BJ (cell line): ENCODE measurements around the gene SLC9A8. TPM values are rescaled to one million over a fixed set of nuclear protein-coding genes. Genes with fewer than 3 reads are reported as not detected.

Experiments used
- CTCF ChIA-PET: fragments of 350-600 bp; formaldehyde crosslinking; extraction: SDS; loops from one replicate; lab custom pipeline; 2021; ENCODE audit warnings: antibody characterized with exemption, inconsistent platforms; lab: Yijun Ruan, JAX
- POLR2A ChIA-PET: fragments of 300-600 bp; sonication (Branson Sonifier 250); formaldehyde crosslinking; extraction: SDS; loops from one replicate; lab custom pipeline; 2021; ENCODE audit warnings: antibody characterized with exemption; lab: Charles Lee
- DNase-seq: peaks from one replicate; pipeline ENCODE4 v3.0.0-alpha.2; 2011; ENCODE audit warnings: low read depth
- H3K27me3 ChIP-seq: 2 replicates; pipeline ENCODE4 v1.6.0; 2011; ENCODE audit warnings: low read length; ENCODE audit not compliant: control insufficient read depth, insufficient read depth
- H3K36me3 ChIP-seq: 2 replicates; pipeline ENCODE4 v1.5.1; 2011; ENCODE audit warnings: low read length; ENCODE audit not compliant: control insufficient read depth, insufficient read depth
- H3K4me3 ChIP-seq: 2 replicates; pipeline ENCODE4 v1.5.1; 2011; ENCODE audit warnings: low read depth, mild to moderate bottlenecking, control low read depth, low read length
- polyA plus RNA-seq: library from polyadenylated mRNA; depleted of rRNA; stranded (reverse); fragments of >200 nt; gene quantifications from 2 replicates; pipeline ENCODE4 v1.2.3, GENCODE V29; 2011
- TF ChIP-seq, protein P1 (sequence below): IDR thresholded peaks from 2 replicates; pipeline ENCODE4 v1.5.1; 2011; ENCODE audit warnings: low read depth, mild to moderate bottlenecking, control low read depth, inconsistent platforms, low read length, moderate library complexity; ENCODE audit not compliant: insufficient read depth

The SLC9A8 gene
- polyA plus RNA-seq, 1 experiment = 3.3 TPM

DNA sequence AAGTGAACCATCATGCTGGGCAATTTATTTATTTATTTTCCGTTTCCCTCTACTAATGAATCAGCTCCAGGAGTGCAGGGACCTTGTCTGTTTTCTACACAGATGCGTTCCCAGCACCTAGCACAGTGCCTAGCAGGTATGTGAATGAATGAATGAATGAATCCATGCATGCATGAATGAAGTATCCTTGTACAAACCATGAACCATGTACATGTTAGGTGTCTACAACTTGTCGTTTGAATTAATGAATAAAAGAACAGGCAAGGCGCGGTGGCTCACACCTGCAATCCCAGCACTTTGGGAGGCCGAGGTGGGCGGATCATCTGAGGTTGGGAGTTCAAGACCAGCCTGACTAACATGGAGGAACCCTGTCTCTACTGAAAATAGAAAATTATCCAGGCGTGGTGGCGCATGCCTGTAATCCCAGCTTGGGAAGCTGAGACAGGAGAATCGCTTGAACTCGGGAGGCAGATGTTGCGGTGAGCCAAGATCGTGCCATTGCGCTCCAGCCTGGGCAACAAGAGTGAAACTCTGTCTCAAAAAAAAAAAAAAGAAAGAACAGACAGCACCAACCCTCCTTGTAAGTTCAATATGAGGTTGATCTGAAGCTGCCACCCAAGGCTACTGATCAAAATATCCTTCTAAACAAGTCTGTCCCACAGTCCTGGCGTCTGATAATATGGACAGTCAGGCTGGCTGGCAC, 27.3 kb upstream of the SLC9A8 start:
- H3K27me3 ChIP-seq = no peaks in the 10 kb centered on the region
- POLR2A ChIA-PET = no interaction called here

DNA sequence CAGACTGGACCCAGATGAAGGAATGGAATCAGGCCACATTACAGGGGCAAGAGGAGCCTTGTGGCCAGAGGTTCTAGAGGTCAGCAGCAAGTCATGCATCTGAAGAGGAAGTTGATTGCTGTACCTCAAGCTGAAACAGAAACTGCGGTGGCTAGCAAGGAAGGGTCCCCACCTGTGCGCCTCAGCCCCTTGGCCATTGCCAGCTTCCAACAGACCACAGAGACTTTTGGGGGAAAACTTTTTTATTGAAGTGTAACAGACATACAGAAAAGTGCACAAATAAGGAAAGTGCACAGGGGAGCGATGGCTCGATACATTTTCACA, 26.8 kb upstream of the SLC9A8 start:
- POLR2A ChIA-PET = no interaction called here
- DNase-seq = no peak
- CTCF ChIA-PET = interaction anchor here (0.8 to 1.3 kb wide), 4 partner anchors 8 to 176 kb away, joined by 3 to 5 read pairs (median 4); no protein-coding TSS in a partner anchor
- no peaks in the 10 kb centered on the region for H3K27me3 ChIP-seq
- no peak overlapping the region for H3K4me3 ChIP-seq
- no peaks in the 10 kb centered on the region for H3K36me3 ChIP-seq
- TF ChIP-seq, protein P1, sequence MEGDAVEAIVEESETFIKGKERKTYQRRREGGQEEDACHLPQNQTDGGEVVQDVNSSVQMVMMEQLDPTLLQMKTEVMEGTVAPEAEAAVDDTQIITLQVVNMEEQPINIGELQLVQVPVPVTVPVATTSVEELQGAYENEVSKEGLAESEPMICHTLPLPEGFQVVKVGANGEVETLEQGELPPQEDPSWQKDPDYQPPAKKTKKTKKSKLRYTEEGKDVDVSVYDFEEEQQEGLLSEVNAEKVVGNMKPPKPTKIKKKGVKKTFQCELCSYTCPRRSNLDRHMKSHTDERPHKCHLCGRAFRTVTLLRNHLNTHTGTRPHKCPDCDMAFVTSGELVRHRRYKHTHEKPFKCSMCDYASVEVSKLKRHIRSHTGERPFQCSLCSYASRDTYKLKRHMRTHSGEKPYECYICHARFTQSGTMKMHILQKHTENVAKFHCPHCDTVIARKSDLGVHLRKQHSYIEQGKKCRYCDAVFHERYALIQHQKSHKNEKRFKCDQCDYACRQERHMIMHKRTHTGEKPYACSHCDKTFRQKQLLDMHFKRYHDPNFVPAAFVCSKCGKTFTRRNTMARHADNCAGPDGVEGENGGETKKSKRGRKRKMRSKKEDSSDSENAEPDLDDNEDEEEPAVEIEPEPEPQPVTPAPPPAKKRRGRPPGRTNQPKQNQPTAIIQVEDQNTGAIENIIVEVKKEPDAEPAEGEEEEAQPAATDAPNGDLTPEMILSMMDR = no peak

More for the DNA sequence above, 27.3 kb upstream of the SLC9A8 start:
- Histone ChIP-seq H3K4me3 (no peak overlapping the region), H3K36me3 (no peaks in the 10 kb centered on the region)
- TF ChIP-seq, protein P1 = no peak
- CTCF ChIA-PET = interaction anchor here (0.8 to 1.3 kb wide), 4 partner anchors 8 to 14 kb away, joined by 3 to 5 read pairs (median 4); no protein-coding TSS in a partner anchor
- DNase-seq = no peak

DNA sequence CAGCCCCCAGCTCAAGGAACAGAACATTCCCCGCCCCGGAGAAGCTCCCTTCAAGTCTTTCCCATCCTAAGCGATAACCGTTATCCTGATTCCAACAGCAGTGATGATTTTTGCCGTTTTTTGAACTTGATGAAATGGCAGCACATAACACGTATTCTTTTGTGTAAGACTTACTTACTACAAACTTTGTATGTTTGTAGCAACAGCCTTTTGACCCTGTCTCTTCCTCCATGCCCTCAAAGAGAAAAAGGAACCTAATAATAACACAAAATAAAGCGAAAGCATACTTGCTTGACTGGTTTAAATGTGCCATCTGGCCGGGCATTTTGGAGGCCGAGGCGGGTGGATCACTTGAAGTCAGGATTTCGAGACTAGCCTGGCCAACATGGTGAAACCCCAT, 26.4 kb upstream of the SLC9A8 start:
- Histone ChIP-seq H3K4me3 (no peak overlapping the region), H3K27me3 (no peaks in the 10 kb centered on the region), H3K36me3 (no peaks in the 10 kb centered on the region)
- ChIA-PET CTCF (interaction anchor here (0.8 to 1.3 kb wide), 4 partner anchors 9 to 177 kb away, joined by 3 to 5 read pairs (median 4); no protein-coding TSS in a partner anchor), POLR2A (no interaction called here)
- no peak for DNase-seq
- TF ChIP-seq, protein P1 = no peak

DNA sequence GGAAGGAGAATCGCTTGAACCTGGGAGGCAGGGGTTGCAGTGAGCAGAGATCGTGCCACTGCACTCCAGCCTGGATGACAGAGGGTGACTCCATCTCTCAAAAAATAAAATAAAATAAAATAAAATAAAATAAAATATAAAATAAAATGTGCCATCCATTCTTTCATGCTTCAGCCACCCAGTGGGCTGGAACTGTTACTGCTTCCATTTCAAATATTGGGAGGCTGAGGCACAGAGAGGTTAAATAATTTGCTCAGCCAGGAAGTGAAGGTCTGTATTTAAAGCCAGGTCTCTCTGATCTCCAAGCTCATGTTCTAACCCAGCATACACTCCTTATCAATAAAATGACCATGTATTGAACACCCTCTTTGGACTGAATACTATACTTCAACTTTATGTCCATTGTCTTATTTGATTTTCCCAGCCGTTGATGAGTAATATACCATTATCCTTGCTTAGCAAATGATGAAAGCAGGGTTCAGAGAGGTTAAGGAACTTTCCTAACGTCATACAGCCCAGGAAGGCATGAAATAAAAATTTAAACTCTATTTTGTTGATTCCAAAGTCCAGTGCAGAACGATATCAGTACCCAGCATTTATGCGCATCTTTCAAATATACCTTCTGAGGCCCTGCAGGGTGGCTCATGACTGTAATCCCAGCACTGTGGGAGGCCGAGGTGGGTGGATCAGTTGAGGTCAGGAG, 25.8 kb upstream of the SLC9A8 start:
- no peaks in the 10 kb centered on the region for H3K27me3 ChIP-seq
- H3K36me3 ChIP-seq = no peaks in the 10 kb centered on the region
- DNase-seq = no peak
- H3K4me3 ChIP-seq = no peak overlapping the region
- POLR2A ChIA-PET = no interaction called here
- TF ChIP-seq, protein P1 = peak; percentile 29; the same call in 1 of the 2 replicates
- CTCF ChIA-PET = interaction anchor here (0.8 to 1.3 kb wide), 2 partner anchors 13 to 177 kb away, joined by 3 to 5 read pairs; no protein-coding TSS in a partner anchor
